HFF-Myc (cell line): ENCODE data around the gene POU3F3.

Experiments used
- DNase-seq: peaks from one replicate; pipeline ENCODE4 v3.0.0-alpha.2; 2011; ENCODE audit warnings: low read depth; ENCODE audit errors: extremely low read depth
- H3K4me3 ChIP-seq: replicated peaks from 2 replicates; pipeline ENCODE4 v1.5.1; 2011; ENCODE audit warnings: low read depth, mild to moderate bottlenecking, control low read depth, low read length
- TF ChIP-seq, protein P1 (sequence below): IDR thresholded peaks from 2 replicates; pipeline ENCODE4 v1.5.1; 2012; ENCODE audit warnings: mild to moderate bottlenecking, low read depth, low read length, control low read depth; ENCODE audit errors: missing control alignments

The POU3F3 gene

DNA sequence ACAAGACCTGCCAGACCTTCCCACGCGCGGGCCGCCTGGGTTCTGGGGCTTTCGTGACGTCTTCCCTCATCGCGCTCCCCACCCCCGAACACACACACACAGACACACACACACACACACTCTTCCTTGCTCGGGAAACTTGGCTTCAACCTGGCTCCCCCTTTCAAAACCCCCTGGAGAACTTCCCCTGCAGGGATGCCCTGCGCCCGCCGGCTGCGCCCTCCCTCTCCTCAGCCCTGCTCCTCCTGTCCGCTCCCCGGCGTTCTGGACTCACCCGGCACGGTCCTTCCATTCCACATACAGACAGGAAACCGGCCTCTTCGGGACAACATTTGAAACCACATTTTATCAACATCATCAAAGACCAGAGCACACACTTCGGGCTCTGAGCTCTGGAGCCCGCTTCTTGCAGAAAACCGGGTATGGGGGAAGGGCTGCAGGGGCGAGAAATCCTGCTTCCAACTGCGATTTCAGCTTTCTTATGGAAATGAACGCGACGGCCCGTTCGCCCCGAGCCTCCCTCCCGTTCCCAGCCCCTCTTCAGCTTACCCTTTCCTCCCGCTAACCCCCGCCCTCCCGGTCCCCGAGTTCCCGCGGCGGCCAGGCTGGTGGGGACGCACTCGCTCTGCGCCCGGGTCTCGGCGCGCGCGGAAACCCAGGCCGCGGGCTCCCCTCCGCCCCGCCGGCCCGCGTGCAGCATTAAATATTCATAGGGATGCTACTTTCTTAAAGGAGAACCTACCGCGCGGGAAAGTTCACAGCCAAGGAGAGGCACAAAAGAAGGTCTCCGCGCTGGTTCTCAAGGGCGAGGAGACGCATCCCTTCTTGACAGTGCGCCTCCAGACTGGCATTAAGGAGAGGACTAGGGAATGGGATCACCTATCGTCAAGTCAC lies 18.3 kb downstream of the POU3F3 start:
- TF ChIP-seq, protein P1, sequence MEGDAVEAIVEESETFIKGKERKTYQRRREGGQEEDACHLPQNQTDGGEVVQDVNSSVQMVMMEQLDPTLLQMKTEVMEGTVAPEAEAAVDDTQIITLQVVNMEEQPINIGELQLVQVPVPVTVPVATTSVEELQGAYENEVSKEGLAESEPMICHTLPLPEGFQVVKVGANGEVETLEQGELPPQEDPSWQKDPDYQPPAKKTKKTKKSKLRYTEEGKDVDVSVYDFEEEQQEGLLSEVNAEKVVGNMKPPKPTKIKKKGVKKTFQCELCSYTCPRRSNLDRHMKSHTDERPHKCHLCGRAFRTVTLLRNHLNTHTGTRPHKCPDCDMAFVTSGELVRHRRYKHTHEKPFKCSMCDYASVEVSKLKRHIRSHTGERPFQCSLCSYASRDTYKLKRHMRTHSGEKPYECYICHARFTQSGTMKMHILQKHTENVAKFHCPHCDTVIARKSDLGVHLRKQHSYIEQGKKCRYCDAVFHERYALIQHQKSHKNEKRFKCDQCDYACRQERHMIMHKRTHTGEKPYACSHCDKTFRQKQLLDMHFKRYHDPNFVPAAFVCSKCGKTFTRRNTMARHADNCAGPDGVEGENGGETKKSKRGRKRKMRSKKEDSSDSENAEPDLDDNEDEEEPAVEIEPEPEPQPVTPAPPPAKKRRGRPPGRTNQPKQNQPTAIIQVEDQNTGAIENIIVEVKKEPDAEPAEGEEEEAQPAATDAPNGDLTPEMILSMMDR, result no peak
- H3K4me3 ChIP-seq, result no peak overlapping the region
- DNase-seq, result no peak

DNA sequence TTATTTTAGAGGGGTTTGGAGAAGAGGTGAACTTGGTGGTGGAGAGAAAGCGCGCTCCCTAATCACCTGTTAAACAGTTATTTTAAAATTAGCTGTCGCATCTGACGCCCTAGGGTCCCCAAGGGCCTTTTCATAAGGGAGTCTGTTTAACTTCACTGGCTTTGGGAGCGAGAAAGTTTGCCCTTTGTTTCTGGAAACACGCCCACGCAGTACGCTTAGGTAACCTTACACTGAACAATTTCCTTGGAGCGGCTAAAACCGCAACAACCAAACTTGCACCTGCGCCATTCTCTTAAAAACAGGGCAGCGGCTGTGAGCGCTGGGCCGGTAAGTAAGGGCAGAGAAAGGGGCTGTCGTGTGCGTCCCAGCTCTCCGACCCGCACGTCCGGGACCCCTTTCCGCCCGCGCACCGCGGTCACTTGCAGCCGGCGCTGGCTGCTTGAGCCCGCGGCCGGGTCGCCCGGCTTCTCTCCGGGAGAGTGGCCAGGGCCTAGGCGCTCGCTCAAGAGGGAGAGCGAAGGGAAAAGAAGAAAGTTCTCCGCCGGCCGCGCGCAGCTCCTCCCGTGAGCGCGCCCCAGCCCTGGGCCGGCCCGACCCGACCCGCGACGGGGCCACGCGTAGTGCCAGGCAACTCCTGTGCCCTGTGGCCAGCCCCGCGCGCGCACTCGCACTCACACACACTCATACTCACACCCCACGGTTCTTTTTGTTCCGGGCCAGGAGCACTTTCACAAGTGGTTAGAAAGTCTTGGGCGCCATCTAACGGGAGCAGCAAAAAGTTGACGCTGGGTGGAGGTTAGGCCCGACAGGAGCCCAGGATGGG lies 19.2 kb downstream of the POU3F3 start:
- TF ChIP-seq, protein P1, result peak; percentile 54
- H3K4me3 ChIP-seq, result peak overlapping the region; percentile 27
- DNase-seq, result peak; percentile 12

DNA sequence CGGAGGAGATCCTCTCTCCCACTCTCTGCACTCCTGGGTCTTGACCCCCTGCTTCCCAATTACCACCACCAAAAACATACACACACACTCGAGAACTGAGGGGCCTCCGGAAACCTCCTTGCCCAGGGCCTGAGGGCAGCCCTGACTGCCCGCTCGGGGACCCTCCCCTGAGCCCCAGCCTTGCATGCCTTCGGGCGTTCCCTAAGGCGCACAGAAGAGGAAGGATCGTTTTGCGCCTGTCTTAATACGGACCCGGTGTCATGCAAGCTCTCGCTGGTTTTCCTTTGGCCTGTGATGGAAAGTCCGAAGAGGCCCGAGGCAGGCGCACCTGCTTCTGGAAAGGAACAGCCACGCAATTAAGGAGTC lies 19.8 kb downstream of the POU3F3 start:
- peak overlapping the region; percentile 27; the same call in 1 of the 2 replicates for H3K4me3 ChIP-seq
- no peak for DNase-seq
- TF ChIP-seq, protein P1, result no peak

DNA sequence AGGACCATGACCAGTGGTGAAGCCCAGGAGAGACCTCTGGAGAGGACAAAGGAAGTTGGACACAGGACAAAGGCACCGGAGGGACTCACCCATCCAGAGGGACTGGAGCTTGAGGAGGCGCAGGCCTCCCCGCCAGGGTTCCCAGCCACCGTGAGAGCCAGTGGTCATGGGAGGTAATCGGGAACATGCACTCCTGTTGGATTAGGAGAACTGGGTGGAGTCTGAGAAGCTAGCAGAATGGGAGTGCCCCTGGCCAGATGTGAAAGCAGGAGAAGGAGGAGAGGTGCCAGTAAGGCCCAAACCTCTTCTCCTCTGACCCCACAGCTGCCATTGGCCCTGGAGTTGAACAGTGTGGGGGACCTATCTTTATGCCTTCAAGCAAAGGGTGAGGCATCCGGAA lies 20.3 kb downstream of the POU3F3 start:
- no peak for DNase-seq
- no peak overlapping the region for H3K4me3 ChIP-seq
- TF ChIP-seq, protein P1, result no peak

DNA sequence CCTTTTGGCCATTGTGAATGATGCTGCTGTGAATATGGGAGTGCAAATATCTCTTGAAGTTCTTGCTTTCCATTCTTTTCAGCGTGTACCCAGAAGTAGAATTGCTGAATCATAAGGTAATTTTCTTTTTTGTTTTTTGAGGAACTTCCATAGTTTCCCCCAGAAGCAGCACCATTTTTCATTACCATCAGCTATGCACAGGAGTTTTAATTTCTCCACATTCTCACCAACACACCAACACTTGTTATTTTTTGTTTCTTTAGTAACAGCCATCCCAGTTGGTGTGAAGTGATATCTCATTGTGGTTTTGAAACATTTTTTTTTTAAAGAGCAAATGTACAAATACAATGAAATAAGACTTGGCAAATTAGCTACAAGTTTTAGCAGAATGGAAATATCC lies 21.3 kb downstream of the POU3F3 start:
- TF ChIP-seq, protein P1, result no peak
- no peak overlapping the region for H3K4me3 ChIP-seq
- DNase-seq, result no peak

DNA sequence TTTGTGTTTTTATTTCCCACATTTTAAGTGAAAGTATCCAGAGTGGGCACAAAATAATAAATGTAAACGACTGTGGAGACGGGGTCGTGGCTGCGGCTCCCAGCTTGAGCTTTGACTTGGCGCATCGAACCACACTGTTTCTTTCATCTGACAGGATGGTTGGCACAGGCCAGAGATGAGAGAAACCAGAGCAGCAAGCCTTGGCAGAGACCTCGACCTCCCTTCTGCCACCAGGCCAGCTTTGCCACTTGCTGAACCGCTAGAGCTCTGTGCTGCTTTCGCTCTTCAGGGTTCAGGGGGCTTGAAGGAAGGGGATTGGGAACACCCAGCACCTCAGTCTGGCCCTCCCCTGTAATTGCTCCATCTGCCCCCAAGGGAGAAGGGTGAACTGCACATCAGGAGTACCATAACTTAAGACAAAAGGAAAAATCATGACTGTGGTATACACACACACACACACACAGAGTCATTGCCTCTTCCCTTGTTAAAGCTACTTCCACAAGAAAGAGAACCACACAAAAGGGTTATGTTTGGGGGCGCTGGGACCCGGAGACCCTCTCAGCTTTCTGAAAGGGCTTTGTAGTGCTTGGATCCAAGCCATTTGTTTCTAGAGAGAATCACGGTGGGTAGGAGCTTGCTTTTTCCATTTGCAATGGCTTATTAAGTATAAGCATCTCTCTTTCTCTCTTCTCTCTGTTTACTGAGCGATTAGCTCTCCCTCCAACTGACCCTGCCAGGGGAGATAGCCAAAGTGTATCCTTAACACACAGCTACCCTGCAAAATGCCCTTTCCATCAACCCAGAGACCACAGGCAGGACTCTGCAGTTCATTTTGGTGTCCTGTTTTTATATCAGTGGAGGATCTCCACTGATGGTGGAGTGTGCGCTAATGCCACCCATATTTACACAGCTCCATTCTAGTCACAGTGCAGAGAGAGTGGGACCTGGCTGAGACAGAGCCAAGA lies 23.0 kb downstream of the POU3F3 start:
- TF ChIP-seq, protein P1, result no peak
- DNase-seq, result no peak
- no peak overlapping the region for H3K4me3 ChIP-seq
